Activated T-helper 1 cell treated with anti-CD3 and anti-CD28 coated beads, Interleukin-12 subunit alpha, Interleukin-12 subunit beta, Interleukin-2, Interleukin-4 antibody, amounts not matched to agents 30 ng/mL and 10 ng/mL and 1 ng/mL, durations not matched to agents 14 hours and 24 hours and 36 hours (primary cell): Measurements from ENCODE around the gene SS18. TPM values are rescaled to one million over a fixed set of nuclear protein-coding genes. Genes with fewer than 3 reads are reported as not detected.

ENCODE experiments used
- DNase-seq: peaks from one replicate; pipeline ENCODE4 v3.0.0; 2021; ENCODE audit warnings: low spot score
- H3K27ac Mint-ChIP-seq: one replicate; pipeline ENCODE4 v1.8.0; 2021; ENCODE audit warnings: mild to moderate bottlenecking, mixed read lengths
- H3K27me3 Mint-ChIP-seq: one replicate; pipeline ENCODE4 v1.8.0; 2022; ENCODE audit warnings: mild to moderate bottlenecking, moderate library complexity, mixed read lengths; ENCODE audit not compliant: insufficient read depth
- H3K36me3 Mint-ChIP-seq: one replicate; pipeline ENCODE4 v1.8.0; 2021; ENCODE audit warnings: low read depth, mixed read lengths
- H3K4me1 Mint-ChIP-seq: one replicate; pipeline ENCODE4 v1.8.0; 2021; ENCODE audit warnings: low read depth, mixed read lengths
- H3K4me3 Mint-ChIP-seq: one replicate; pipeline ENCODE4 v1.8.0; 2021; ENCODE audit warnings: mild to moderate bottlenecking, moderate library complexity, mixed read lengths
- H3K9me3 Mint-ChIP-seq: one replicate; pipeline ENCODE4 v1.8.0; 2021; ENCODE audit warnings: mixed read lengths
- intact Hi-C: fragments of 100-400 bp; cut with micrococcal nuclease; formaldehyde crosslinking; loops from one replicate; pipeline ENCODE4 v1.15.1; 2024
- total RNA-seq: library from RNA; stranded (reverse); gene quantifications from 2 replicates; pipeline ENCODE4 v1.2.3, GENCODE V29; 2022

Gene SS18
- total RNA-seq, 1 donor from 2014 or later = 64.4 TPM

GRCh38 chr18:26008619-26009018 is 81.8 kb downstream of the SS18 start:
- no peak overlapping the region for H3K27ac Mint-ChIP-seq
- H3K36me3 Mint-ChIP-seq = peaks cover 6% of the 10 kb centered on the region
- H3K4me1 Mint-ChIP-seq = no peaks in the 10 kb centered on the region
- intact Hi-C loops = no loop called here
- no peak overlapping the region for H3K4me3 Mint-ChIP-seq
- H3K27me3 Mint-ChIP-seq = no peaks in the 10 kb centered on the region
- no peak for DNase-seq
- H3K9me3 Mint-ChIP-seq = no peaks in the 10 kb centered on the region

- H3K4me3 Mint-ChIP-seq = no peak overlapping the region
- intact Hi-C loops = no loop called here
- H3K9me3 Mint-ChIP-seq = no peaks in the 10 kb centered on the region
- no peaks in the 10 kb centered on the region for H3K27me3 Mint-ChIP-seq
- no peak for DNase-seq
- no peak overlapping the region for H3K27ac Mint-ChIP-seq
- H3K4me1 Mint-ChIP-seq = no peaks in the 10 kb centered on the region
- H3K36me3 Mint-ChIP-seq = peaks cover 6% of the 10 kb centered on the region
Observed at GRCh38 chr18:26008096-26008495, 82.3 kb downstream of the SS18 start.

GRCh38 chr18:26005950-26006349 is 84.5 kb downstream of the SS18 start:
- H3K27ac Mint-ChIP-seq = no peak overlapping the region
- H3K4me1 Mint-ChIP-seq = no peaks in the 10 kb centered on the region
- intact Hi-C loops = no loop called here
- H3K4me3 Mint-ChIP-seq = no peak overlapping the region
- DNase-seq = no peak
- peaks cover 3% of the 10 kb centered on the region for H3K36me3 Mint-ChIP-seq
- H3K27me3 Mint-ChIP-seq = no peaks in the 10 kb centered on the region
- H3K9me3 Mint-ChIP-seq = no peaks in the 10 kb centered on the region

- Mint-ChIP-seq H3K27ac (no peak overlapping the region), H3K9me3 (no peaks in the 10 kb centered on the region), H3K27me3 (no peaks in the 10 kb centered on the region), H3K4me3 (no peak overlapping the region), H3K36me3 (peaks cover 2% of the 10 kb centered on the region), H3K4me1 (no peaks in the 10 kb centered on the region)
- intact Hi-C loops = no loop called here
- no peak for DNase-seq
Observed at GRCh38 chr18:26004832-26005231, 85.6 kb downstream of the SS18 start.

GRCh38 chr18:26003817-26004216 is 86.6 kb downstream of the SS18 start:
- intact Hi-C loops = no loop called here
- no peak overlapping the region for H3K27ac Mint-ChIP-seq
- H3K4me1 Mint-ChIP-seq = no peaks in the 10 kb centered on the region
- H3K36me3 Mint-ChIP-seq = no peaks in the 10 kb centered on the region
- H3K9me3 Mint-ChIP-seq = no peaks in the 10 kb centered on the region
- DNase-seq = no peak
- no peaks in the 10 kb centered on the region for H3K27me3 Mint-ChIP-seq
- H3K4me3 Mint-ChIP-seq = no peak overlapping the region

GRCh38 chr18:26003356-26003755 is 87.1 kb downstream of the SS18 start:
- Mint-ChIP-seq H3K27me3 (no peaks in the 10 kb centered on the region), H3K4me1 (no peaks in the 10 kb centered on the region), H3K36me3 (no peaks in the 10 kb centered on the region), H3K4me3 (no peak overlapping the region), H3K9me3 (no peaks in the 10 kb centered on the region), H3K27ac (no peak overlapping the region)
- no peak for DNase-seq
- intact Hi-C loops = no loop called here

- Mint-ChIP-seq H3K36me3 (no peaks in the 10 kb centered on the region), H3K27ac (no peak overlapping the region)
Observed at GRCh38 chr18:26002375-26002910, 88.0 kb downstream of the SS18 start.

GRCh38 chr18:25998461-25998860 is 92.0 kb downstream of the SS18 start:
- no peaks in the 10 kb centered on the region for H3K36me3 Mint-ChIP-seq

More at GRCh38 chr18:26002375-26002910, 88.0 kb downstream of the SS18 start:
- Mint-ChIP-seq H3K4me3 (no peak overlapping the region), H3K27me3 (no peaks in the 10 kb centered on the region), H3K9me3 (no peaks in the 10 kb centered on the region), H3K4me1 (no peaks in the 10 kb centered on the region)
- intact Hi-C loops = no loop called here
- DNase-seq = no peak

GRCh38 chr18:25992566-25992965 is 97.8 kb downstream of the SS18 start:
- Mint-ChIP-seq H3K4me3 (no peak overlapping the region), H3K36me3 (no peaks in the 10 kb centered on the region), H3K4me1 (no peaks in the 10 kb centered on the region), H3K27ac (no peak overlapping the region), H3K9me3 (no peaks in the 10 kb centered on the region), H3K27me3 (peaks cover 4% of the 10 kb centered on the region)
- DNase-seq = no peak
- intact Hi-C loops = no loop called here

More at GRCh38 chr18:25998461-25998860, 92.0 kb downstream of the SS18 start:
- Mint-ChIP-seq H3K27ac (no peak overlapping the region), H3K27me3 (no peaks in the 10 kb centered on the region), H3K4me1 (no peaks in the 10 kb centered on the region), H3K9me3 (no peaks in the 10 kb centered on the region), H3K4me3 (no peak overlapping the region)
- DNase-seq = no peak
- intact Hi-C loops = no loop called here

- intact Hi-C loops = no loop called here
- no peaks in the 10 kb centered on the region for H3K4me1 Mint-ChIP-seq
- H3K27me3 Mint-ChIP-seq = peaks cover 4% of the 10 kb centered on the region
- no peak overlapping the region for H3K27ac Mint-ChIP-seq
- no peaks in the 10 kb centered on the region for H3K9me3 Mint-ChIP-seq
- no peak overlapping the region for H3K4me3 Mint-ChIP-seq
- H3K36me3 Mint-ChIP-seq = no peaks in the 10 kb centered on the region
- no peak for DNase-seq
Observed at GRCh38 chr18:25990473-25990872, 99.9 kb downstream of the SS18 start.

- H3K4me3 Mint-ChIP-seq = no peak overlapping the region
- intact Hi-C loops = no loop called here
- H3K27me3 Mint-ChIP-seq = peaks cover 4% of the 10 kb centered on the region
- H3K4me1 Mint-ChIP-seq = no peaks in the 10 kb centered on the region
- H3K27ac Mint-ChIP-seq = no peak overlapping the region
- no peak for DNase-seq
- no peaks in the 10 kb centered on the region for H3K36me3 Mint-ChIP-seq
- H3K9me3 Mint-ChIP-seq = no peaks in the 10 kb centered on the region
Observed at GRCh38 chr18:25985707-25986394, 104.6 kb downstream of the SS18 start.

GRCh38 chr18:25983730-25984129 is 106.7 kb downstream of the SS18 start:
- DNase-seq = no peak
- H3K27ac Mint-ChIP-seq = no peak overlapping the region
- no peaks in the 10 kb centered on the region for H3K4me1 Mint-ChIP-seq
- H3K36me3 Mint-ChIP-seq = no peaks in the 10 kb centered on the region
- H3K9me3 Mint-ChIP-seq = no peaks in the 10 kb centered on the region
- peaks cover 2% of the 10 kb centered on the region for H3K27me3 Mint-ChIP-seq
- intact Hi-C loops = no loop called here
- no peak overlapping the region for H3K4me3 Mint-ChIP-seq

- no peaks in the 10 kb centered on the region for H3K9me3 Mint-ChIP-seq
- DNase-seq = no peak
- H3K36me3 Mint-ChIP-seq = no peaks in the 10 kb centered on the region
- H3K4me1 Mint-ChIP-seq = no peaks in the 10 kb centered on the region
- intact Hi-C loops = no loop called here
- peaks cover 2% of the 10 kb centered on the region for H3K27me3 Mint-ChIP-seq
- H3K4me3 Mint-ChIP-seq = no peak overlapping the region
- no peak overlapping the region for H3K27ac Mint-ChIP-seq
Observed at GRCh38 chr18:25982961-25983360, 107.5 kb downstream of the SS18 start.

- Mint-ChIP-seq H3K27me3 (peaks cover 2% of the 10 kb centered on the region), H3K4me1 (no peaks in the 10 kb centered on the region), H3K27ac (no peak overlapping the region), H3K9me3 (no peaks in the 10 kb centered on the region), H3K4me3 (no peak overlapping the region), H3K36me3 (no peaks in the 10 kb centered on the region)
- DNase-seq = no peak
- intact Hi-C loops = no loop called here
Observed at GRCh38 chr18:25982153-25982552, 108.3 kb downstream of the SS18 start.
